HG02610 (cell line): Measurements from ENCODE around the gene RHBDF1.

Experiments used
- ATAC-seq: cut with Tn5 transposase; IDR thresholded peaks from one replicate; pipeline ENCODE4 v1.9.1; 2021; ENCODE audit warnings: mild to moderate bottlenecking, moderate library complexity; ENCODE audit not compliant: unreplicated experiment

RHBDF1 gene

GRCh38 chr16:72561-73548 is at the start of gene RHBDF1:
TSS of gene RHBDF1 (minus strand) at chr16:72631. CDS start at chr16:65015, 7,616 bp downstream.
- no peak for ATAC-seq

- ATAC-seq = no peak
Observed at GRCh38 chr16:120756-121155, 48.3 kb upstream of the RHBDF1 start.

- no peak for ATAC-seq
Observed at GRCh38 chr16:119835-120491, 47.5 kb upstream of the RHBDF1 start.

- ATAC-seq = no peak
Observed at GRCh38 chr16:119295-119694, 46.9 kb upstream of the RHBDF1 start.

- ATAC-seq = no peak
Observed at GRCh38 chr16:118857-119256, 46.4 kb upstream of the RHBDF1 start.

GRCh38 chr16:117379-118365 is 45.2 kb upstream of the RHBDF1 start:
- ATAC-seq = no peak

GRCh38 chr16:116015-116414 is 43.6 kb upstream of the RHBDF1 start:
- ATAC-seq = no peak

- no peak for ATAC-seq
Observed at GRCh38 chr16:114327-114726, 41.9 kb upstream of the RHBDF1 start.

- no peak for ATAC-seq
Observed at GRCh38 chr16:112153-112840, 39.9 kb upstream of the RHBDF1 start.

- ATAC-seq = no peak
Observed at GRCh38 chr16:106623-107324, 34.3 kb upstream of the RHBDF1 start.

GRCh38 chr16:105521-105920 is 33.1 kb upstream of the RHBDF1 start:
- no peak for ATAC-seq

- no peak for ATAC-seq
Observed at GRCh38 chr16:104928-105327, 32.5 kb upstream of the RHBDF1 start.

GRCh38 chr16:104355-104754 is 31.9 kb upstream of the RHBDF1 start:
- ATAC-seq = no peak

- ATAC-seq = no peak
Observed at GRCh38 chr16:102060-102855, 29.8 kb upstream of the RHBDF1 start.

- no peak for ATAC-seq
Observed at GRCh38 chr16:101586-101985, 29.2 kb upstream of the RHBDF1 start.

GRCh38 chr16:100989-101388 is 28.6 kb upstream of the RHBDF1 start:
- no peak for ATAC-seq

- no peak for ATAC-seq
Observed at GRCh38 chr16:97822-98221, 25.4 kb upstream of the RHBDF1 start.

- ATAC-seq = peak; percentile 71
Observed at GRCh38 chr16:96935-97381, 24.5 kb upstream of the RHBDF1 start.

GRCh38 chr16:94918-95265 is 22.5 kb upstream of the RHBDF1 start:
- no peak for ATAC-seq
